Activated gamma-delta T cell treated with anti-CD3 and anti-CD28 coated beads, Interleukin-2, amount 50 U/mL, for 16 hours (primary cell): Measurements from ENCODE around the gene PSTPIP1.

Source experiments
- DNase-seq: peaks from one replicate; pipeline ENCODE4 v3.0.0-alpha.2; 2020; ENCODE audit warnings: low read depth

PSTPIP1 gene

DNA sequence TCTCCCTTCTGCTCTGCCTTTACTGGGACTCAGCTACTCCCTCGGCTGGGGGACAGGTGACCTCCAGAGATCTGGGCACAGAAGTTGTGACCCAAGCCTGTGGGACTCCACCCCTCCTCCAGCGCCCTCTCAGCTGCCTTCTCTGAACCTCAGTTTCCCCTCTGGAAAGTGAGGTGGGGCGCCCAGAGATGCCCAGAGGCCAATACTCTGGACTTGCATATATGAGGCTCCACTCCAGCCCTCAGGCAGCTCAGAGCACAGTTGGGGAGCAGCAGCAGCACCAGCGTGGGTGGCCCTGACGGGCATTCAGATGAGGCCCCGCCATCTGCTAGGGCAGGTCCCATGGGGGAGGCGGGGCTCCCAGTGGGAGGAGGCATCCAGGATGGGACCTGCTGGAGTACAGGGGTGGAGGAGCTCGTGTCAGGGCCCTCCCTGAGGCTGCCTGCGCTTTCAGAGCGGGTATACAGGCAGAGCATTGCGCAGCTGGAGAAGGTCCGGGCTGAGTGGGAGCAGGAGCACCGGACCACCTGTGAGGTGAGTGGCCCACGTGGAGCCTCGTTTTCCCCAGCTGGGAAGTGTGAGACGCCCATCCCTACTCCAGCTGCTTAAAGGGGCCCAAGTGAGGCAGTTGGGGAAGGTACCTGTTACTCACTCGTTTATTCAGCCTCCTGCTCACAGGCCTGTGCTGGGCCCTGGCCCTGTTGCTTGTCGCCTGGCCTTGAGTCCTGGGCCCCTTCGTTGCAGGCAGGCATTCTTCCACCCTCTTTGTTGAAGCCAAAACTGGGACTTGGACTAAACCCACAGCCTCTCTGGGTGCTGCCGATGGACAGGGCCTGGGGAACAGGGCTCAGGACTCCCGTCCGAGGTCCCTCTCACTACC, 35.4 kb downstream of the PSTPIP1 start:
- DNase-seq: no peak

DNA sequence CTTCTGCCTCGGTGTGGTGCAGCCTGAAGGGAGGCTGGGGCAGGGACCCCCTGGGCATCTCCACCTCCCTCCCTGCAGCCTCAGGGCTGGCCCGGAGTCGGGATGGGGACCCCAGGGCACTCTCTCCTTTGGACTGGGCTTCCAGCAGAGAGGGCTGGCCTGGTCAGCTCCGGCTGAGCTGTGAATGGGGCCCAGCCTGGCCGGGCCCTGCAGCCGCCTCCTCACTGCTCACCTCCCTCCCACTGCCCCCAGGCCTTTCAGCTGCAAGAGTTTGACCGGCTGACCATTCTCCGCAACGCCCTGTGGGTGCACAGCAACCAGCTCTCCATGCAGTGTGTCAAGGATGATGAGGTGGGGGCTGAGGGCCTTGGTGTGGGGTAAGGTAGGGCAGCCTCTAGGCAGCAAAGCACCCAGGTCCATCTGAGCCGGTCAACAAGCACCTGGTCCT, 36.0 kb downstream of the PSTPIP1 start:
- DNase-seq: no peak

DNA sequence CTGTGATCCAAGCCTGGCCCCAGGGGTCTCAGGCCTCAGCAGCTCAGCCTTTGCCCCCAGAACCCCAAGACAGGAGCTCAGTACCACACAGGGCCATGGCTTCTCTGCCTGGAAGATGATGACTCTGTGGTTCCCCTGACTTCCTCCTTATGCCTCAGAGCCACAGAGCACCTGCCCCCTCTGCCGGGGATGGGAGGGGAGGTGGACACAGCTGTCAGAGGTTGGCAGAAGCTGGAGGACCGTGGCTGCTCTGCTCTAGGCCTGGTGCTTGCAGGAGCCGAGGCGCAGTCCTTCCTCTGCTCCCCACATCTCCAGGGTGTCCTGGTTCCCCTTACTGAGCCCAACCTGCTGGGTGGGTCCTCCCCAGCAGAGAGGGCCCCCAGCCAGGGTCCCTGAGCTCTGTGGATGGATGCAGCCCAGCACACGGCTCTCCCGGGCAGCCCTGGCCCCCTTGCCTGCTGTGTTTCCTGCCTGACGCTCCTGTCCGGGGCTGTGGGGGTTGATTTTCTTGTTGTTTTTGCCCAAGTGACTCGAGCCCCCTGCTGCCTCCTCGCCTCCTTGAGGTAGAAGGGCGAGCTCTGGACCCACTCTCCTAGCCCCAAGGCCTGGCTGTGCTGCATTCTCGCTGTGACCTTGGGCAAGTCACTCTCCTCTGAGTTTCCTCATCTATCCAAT, 36.6 kb downstream of the PSTPIP1 start:
- DNase-seq: no peak

DNA sequence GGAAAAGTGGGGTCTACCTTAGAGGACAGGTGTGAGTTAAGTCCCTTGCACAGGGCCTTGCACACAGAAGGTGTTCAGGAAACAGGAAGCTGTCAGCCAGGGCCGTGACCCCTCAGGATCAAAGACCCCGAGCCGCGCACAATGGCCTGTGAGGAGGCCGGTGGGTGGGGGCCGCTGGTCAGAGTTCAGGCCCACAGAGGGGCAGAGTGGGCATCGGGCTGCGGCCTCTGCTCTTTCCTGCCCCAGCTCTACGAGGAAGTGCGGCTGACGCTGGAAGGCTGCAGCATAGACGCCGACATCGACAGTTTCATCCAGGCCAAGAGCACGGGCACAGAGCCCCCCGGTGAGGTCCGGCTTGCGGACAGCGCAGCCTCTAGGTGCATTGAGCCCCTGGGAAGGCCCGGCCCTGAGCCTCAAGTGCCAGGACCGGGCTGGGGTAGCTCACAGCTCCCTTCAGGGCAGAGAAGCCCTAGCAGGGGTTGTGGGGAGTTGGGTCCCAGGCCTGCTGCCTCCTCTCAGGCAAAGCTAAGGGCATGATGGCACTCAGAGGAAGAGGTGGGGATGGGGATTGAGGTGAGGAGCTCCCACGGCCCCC, 37.2 kb downstream of the PSTPIP1 start:
- DNase-seq: no peak

DNA sequence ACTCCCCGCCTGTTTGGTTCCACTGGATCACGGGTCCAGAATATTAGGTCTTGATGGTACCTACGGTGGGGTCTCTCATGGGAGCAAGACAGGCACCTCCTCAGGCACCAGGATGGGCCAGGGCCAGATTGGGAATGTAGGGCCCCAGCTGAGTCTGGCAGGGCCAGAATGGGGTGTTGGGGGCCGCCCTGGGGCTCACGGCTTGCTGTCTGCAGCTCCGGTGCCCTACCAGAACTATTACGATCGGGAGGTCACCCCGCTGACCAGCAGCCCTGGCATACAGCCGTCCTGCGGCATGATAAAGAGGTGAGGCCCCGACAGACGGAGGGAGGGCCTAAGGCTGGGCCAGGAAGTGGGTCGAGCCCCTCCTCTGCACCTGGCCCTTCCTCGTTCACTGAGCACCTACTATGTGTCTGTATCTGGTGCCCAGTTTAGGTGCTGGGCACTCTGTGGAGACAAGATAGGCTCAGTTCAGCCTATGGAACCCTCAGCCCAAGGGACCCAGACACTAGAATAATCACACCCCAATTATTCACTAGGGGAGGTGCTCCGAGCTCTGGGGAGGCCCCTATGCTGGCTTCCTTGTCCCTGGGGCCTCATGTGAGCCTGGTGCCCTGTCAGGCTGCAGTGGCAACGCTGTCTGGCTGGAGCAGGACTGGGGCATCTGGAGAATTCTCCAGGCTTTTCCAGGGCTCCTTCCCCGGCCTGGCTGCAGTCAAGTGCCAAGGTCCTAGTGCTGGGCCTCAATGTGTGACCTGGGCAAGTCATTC, 37.9 kb downstream of the PSTPIP1 start:
- no peak for DNase-seq

DNA sequence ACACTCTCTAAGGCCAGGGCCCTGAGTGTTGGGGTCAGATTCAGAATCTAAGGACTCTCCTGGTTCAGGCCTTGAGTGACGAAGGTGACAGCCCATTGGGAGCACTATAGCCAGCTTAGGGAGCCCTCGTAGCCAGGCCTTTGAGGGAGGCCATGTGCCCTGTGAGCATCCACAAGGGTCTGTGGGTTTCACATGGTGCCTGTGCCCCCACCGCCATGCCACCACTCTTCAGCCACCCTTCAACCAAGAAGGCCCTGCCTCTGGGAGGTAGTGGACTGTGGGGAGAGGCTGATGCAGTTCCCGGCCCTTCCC, 38.4 kb downstream of the PSTPIP1 start:
- DNase-seq: no peak

DNA sequence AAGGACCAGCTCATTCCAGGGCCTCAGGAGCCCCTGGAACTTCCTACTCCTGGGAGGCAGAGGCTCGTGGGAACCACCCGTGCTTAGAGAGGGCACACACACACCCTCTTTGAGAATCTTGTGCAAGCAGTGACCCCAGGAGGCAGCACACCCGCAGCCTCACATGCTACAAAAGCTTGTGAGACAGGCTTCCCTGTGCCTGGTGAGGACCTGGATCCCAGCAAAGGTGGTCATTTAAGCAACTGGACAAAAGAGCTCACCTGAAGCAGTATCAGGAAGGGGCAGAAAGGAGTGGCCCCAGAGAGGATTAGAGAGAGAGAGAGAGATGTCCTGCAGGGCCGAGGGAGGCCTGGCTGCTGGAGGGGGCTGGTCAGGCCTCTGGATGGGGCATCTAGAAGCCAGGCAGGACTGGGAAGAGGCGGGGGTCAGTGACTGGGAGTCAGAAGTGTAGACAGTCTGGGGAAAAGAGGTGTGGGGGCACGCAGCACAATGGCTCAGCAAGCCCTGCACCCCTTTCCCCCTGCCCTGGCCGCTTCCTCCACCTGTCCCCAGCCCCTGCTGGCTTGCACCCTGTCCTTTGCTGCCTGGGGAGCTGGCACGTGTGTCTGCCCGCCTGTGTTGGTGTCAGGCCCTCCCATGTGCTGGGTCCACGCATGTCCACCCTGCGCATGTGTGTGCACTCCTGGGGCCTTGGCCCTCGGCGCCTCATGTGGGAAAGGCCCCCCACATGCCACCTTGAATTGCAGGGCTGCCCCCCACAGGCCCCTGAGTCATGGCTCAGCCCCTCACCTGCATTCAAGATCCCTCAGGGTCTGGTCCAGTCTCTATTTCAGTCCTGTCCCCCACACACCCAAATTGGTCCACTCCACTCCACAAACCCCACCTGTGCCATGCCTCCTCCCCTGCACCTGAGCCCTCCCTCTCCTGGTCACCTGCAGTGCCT, 39.1 kb downstream of the PSTPIP1 start:
- no peak for DNase-seq

DNA sequence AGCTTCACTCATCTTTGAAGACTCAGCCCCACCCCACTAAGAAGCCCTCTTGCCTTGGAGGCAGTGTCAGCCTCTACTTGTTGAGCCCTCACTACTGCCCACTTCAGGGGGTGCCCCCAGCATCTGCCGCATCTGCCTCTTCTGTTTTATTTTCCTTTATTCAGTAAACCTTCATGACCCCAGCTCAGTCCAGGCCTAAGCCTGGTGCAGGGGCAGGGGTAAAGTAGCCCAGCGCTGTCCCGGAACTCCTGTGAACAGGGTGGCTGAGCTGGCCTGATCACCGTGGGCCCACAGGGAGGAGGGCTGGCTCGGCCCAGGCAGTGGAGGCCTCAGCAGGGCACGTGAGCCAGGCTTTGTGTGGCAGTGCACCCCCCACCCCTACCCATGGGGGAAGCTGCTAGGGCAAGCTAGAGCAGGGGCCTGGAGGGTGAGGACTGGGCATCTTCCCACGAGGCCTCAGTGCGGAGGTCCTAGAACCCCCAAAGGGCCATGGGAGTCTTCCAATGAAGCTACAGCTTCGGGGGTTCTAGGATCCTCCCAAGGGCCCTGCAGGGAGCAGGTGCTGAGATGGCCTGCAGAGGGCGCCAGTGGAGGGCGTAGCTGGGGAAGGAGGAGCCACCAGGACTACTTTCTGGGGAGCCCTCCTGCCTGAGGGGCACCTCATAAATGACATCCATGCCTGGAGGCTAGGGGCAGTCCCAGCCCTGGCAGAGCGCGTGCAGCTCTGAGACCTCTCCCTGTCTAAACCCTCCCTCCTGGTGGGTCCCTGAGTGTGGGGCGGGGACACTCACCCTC, 40.0 kb downstream of the PSTPIP1 start:
- no peak for DNase-seq

DNA sequence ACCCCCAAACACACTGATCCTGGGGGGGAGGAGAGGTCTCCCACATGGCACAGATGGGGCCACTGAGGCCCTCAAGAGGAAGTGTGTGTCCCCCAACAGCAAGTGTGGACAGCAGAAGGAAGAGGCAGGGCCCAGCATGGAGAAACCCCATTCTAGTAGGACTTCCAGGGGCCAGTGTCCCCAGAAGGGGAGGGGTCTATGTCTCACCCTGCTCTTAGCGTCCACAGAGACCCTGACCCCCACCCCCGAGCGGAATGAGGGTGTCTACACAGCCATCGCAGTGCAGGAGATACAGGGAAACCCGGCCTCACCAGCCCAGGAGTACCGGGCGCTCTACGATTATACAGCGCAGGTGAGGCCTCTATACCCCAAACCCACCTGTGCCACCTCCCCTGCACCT, 40.7 kb downstream of the PSTPIP1 start:
- no peak for DNase-seq

DNA sequence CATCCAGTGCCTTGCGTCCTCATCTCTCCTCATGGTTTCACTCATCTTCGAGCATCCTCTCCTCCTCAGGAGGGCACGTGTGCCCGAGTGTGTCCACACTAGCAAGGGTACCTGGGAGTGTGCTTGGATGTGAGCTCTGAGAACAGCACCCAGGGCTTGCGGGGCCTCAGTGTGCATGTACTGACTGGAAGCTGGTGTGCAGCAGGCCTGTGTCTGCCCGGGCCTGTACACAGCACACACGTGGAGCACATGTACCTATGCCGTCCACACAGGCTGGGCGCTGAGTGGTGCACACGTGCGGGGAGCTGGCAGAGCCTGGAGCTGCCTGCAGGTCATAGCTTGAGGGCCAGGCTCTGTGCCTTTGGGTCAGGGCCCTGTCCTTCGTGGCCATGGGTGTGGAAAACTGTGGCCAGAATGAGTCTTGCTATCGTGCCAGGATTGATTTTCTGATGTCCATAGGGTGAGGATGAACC, 41.1 kb downstream of the PSTPIP1 start:
- DNase-seq: no peak

DNA sequence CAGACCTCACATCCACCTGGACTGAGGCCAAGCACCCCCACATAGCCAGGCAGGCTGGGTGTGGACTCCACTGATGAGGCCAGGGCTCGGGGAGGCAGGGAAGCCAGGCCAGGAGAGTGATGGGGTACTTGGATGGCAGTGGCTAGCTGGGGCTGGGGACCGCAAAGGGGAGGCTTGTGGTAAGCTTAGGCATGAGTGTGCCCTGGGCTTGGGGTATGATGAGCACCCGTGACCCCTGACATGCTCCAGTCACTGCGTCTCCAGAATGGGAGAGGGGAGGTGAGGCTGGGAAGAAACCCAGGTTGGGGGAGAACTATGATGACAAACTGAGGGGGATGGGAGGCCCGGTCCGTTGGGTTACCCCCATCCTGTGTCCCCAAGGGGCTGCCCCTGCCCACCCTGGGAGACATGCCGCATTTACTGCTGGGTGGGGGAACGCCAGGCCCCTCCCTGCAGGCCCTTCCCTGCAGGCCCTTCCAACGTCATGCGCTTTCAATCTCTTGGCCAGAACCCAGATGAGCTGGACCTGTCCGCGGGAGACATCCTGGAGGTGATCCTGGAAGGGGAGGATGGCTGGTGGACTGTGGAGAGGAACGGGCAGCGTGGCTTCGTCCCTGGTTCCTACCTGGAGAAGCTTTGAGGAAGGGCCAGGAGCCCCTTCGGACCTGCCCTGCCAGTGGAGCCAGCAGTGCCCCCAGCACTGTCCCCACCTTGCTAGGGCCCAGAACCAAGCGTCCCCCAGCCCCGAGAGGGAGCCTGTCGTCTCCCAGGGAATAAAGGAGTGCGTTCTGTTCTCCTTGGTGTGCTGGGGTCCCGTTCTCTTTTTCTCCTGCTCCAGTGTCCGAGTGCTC, 41.8 kb downstream of the PSTPIP1 start:
- no peak for DNase-seq

DNA sequence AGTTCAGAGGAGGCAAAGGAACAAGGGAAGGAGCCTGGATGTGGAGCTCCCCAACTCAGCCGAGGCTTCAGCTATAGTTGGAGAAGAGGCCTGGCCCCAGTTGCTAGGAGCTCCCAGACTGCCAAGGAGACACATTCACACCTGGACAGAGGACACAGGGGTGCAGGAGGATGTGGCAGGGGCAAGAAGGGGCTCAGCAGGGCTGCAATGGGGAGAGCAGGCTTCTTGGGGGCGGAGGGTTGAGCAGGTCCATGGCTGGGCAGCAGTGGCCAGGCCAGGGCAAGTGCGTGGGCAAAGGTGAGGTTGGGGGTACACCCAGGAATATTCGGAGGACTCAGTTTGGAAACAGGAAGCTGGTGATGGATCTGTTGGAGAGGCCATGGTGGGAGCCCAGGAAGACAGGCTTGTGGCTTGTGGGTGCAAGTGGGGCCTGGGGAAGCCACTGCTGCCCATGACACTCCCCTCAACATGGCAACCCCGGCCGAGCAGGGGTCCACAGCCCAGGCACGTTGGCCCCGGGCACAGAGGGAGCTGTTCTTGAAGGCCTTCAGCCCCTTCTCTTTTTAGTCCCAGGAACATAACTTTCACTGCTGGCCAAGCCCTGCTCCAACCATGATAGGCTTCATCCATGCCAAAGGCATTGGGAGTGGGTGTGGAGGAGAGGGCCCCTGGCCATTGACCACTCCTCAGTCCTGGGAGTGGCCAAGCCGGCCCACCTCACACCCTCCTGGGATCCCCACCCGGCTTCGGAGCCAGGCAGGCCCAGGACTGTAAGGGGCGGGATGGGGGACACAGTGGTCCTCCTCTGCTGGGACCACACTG, 42.7 kb downstream of the PSTPIP1 start:
- no peak for DNase-seq

DNA sequence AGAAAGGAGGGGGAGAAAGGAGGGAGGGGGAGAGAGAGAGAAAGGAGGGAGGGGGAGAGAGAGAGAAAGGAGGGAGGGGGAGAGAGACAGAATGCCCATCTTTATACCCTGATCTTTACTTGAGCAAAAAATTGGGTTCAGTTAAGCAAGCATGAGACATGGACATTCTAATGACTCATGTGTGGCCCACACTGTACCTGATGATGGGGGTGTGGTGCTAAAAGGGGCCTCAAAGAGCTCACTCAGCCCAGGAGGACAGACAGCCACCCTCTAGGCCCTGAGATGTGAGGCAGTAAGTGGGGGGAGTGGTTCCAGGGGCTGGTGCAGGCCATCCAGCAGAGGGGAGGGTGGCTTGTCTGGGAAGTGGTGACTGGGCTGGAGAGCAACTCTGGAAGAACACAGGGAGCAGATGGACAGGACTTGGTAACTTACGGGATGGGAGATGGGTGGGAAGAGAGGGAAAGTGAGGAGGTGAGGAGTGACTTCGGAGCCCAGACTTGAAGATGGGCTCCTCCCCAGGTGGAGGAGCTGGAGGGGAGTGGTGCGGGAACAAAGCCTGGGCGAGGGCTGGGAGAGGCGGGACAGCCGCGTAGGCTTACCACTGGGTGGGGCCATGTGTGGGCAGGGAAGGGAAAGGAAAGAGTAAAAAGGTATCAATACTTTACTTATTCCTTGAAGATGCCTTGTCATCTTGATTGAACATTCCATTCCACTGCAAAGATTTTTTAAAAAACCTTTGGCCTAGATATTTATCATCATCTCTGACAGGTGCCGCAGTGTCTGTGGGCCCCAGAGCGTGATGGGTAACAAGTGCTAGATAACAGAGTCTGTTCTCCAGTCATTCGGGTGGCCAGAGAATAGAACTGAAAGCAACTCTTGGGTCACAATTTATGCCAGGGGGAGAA, 43.6 kb downstream of the PSTPIP1 start:
- DNase-seq: no peak

DNA sequence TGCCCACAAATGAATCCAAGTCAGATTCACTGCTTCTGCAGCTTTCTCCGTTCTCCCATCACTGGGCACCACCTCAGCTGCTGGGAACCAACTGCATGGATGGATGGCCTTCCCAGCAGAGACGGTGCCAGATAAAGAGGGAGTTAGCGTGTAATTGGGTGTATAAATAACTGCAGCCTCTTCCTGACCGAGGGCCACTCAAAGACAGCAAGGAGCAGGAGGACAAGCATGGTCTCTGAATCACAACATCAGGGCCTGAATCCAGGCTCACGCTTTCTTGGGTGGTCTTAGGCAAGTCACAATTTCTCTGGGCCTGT, 44.2 kb downstream of the PSTPIP1 start:
- DNase-seq: no peak

DNA sequence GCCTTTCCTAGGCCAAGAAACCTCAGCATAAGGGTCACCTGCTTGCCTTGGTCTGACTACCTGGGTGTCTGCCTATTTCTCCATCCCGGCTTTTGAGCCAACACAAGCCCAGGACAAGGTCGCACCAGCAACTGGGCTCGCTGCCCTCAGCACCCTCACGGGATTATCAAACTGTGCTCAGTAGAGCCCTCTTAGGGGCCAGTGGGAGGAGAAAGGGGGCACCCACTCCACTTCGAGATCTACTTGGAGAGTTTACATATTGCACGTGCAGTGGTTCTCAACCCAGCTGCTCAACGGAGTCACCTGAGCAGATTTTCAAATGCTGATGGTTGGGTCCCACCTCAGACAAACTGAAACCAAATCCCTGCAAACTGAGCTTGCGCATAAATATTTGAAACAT, 44.9 kb downstream of the PSTPIP1 start:
- no peak for DNase-seq

DNA sequence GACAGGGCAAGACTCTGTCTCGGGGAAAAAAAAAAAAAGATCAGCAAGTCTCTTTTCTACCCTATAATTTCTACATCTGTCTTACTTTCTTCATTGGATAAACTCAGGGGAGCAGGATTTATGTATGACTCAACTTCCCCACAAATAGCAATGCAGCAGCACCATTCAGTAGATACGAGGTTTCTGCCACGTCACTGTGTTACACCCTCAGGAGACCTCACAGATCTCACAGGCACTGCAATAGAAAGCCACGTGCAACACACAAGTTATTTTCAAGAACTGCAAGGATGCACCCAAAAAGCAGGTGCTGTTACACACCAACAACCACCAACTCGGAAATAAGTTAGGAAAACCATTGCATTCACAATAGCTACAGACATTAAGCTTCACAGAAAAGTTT, 45.7 kb downstream of the PSTPIP1 start:
- DNase-seq: no peak

DNA sequence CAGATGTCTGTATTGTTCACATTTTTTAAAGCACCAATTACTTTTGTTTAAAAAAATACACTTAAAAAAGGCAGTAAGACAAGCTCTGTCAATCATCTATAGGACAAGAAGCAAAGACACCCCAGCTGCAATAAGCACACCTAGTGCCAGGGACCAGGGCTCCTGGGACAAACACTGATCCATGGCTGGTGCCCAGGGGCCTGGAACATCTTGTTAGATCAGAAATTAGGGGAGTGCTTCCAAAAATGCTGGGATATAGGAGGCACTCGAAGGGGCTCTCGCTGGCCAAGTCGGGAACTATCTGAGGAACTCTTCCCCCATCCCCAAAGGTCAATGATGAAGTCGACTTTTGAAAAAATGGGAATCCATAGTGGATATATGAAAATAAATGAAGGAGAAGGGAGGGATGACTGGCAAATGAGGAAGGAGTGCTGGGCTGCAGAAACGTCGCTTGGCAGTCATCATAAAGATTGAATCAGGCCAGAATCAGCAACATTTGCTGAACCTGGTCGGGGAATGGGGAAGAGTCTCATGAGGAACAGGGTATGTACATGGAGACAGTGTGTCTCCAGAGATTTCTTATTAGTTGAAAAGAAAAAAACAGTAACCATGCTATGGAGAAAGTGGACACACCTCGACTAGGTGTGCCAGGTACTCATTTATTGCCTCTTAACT, 47.5 kb downstream of the PSTPIP1 start:
- no peak for DNase-seq
